ENCODE data around the gene KIF18B.

KIF18B gene

GRCh38 chr17:44905006-44906000 lies 42.3 kb downstream of the KIF18B start:
- no peak for DNase-seq (ENCODE audit: low read depth)

GRCh38 chr17:44904001-44904984 lies 43.3 kb downstream of the KIF18B start:
- DNase-seq (ENCODE audit: low read depth) = no peak

- peak; percentile 25 for DNase-seq (ENCODE audit: low read depth)
Measured at GRCh38 chr17:44903012-44903685, 44.4 kb downstream of the KIF18B start.

DNA sequence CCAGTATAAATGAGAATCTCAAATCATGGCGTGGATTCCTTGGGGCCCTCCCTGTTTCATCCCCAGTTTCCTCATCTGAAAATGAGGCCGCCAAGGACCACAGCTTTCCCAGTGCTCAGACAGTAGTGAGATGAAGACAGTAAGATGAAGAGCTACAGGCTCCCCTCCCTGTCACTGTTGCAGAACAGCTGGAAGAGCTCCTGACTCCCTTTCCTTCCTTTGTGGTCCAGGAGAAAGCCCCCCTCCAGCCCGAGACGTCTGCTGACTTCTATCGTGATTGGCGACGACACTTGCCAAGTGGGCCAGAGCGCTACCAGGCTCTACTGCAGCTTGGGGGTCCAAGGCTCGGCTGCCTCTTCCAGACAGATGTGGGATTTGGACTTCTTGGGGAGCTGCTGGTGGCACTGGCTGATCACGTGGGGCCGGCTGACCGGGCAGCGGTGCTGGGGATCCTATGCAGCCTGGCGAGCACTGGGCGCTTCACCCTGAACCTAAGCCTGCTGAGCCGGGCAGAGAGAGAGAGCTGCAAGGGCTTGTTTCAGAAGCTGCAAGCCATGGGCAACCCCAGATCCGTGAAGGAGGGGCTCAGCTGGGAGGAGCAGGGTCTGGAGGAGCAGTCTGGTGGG lies 45.3 kb downstream of the KIF18B start:
- no peak for DNase-seq (ENCODE audit: low read depth)

DNA sequence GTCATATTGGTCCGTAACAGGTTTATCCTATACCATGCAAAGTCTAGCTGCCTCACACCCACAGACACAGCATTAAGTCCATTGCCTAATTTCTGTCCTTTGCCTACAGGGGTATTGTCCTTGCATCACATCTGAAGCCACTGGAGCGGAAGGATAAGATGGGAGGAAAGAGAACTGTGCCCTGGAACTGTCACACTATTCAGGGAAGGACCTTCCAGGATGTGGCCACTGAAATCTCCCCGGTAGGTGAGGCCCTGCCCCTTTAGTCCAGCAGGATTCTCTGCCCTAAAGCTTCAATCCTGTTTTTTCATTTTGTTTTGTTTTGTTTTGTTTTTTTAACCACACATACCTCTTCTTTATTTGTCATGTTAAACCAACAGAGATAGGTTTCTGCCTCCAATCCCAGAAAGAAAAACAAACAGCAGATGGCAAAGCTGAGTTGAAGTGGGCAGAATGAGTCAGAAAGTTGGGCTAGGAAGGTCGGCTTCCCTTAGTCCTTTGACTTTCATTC lies 46.1 kb downstream of the KIF18B start:
- DNase-seq (ENCODE audit: low read depth) = peak; percentile 64

DNA sequence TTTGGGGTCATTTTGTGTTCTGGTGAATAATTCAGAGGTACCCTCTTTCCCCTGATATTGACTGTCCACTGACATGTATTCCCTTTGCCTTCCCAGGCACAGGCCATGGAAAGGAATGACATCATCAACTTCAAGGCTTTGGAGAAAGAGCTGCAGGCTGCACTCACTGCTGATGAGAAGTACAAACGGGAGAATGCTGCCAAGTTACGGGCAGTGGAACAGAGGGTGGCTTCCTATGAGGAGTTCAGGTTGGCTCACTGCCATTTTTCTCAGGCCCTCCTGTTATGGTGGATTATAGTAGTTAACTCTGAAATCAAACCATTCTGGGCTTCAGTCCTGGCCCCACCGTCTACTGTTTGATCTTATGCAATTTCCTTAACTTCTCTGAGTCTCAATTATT lies 46.7 kb downstream of the KIF18B start:
- DNase-seq (ENCODE audit: low read depth) = peak; percentile 85

- DNase-seq (ENCODE audit: low read depth) = peak; percentile 81
Measured at GRCh38 chr17:44899074-44899782, 48.3 kb downstream of the KIF18B start, which contains the start of gene EFTUD2. Gene EFTUD2 (minus strand): TSS chr17:44899445. CDS start chr17:44894521, 4,924 bp downstream.

GRCh38 chr17:44898768-44899073 lies 48.9 kb downstream of the KIF18B start:
- DNase-seq (ENCODE audit: low read depth) = peak; percentile 25

DNA sequence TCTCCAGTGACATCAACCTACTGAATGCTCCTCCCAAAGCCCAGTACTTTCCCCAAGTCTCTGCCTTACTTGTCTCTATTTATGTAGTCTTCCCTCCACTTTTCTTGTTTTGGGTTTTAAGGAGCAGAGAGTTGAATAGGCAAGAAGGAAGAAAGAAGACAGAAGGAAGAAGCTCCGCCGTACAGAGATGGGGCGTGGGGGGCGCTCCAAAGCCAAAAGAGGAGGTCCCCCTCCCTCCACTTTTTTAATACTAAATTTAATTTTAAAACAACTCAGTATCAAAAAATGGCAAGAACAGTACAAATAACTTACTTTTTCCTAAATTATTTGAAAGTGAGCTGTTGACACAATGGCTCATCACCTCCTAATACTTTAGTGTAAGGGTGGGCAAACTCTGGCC lies 52.9 kb downstream of the KIF18B start:
- no peak for DNase-seq (ENCODE audit: low read depth)

GRCh38 chr17:44892250-44892649 lies 55.3 kb downstream of the KIF18B start:
- DNase-seq (ENCODE audit: low read depth) = no peak

- no peak for DNase-seq (ENCODE audit: low read depth)
Measured at GRCh38 chr17:44889003-44889402, 58.6 kb downstream of the KIF18B start.

DNA sequence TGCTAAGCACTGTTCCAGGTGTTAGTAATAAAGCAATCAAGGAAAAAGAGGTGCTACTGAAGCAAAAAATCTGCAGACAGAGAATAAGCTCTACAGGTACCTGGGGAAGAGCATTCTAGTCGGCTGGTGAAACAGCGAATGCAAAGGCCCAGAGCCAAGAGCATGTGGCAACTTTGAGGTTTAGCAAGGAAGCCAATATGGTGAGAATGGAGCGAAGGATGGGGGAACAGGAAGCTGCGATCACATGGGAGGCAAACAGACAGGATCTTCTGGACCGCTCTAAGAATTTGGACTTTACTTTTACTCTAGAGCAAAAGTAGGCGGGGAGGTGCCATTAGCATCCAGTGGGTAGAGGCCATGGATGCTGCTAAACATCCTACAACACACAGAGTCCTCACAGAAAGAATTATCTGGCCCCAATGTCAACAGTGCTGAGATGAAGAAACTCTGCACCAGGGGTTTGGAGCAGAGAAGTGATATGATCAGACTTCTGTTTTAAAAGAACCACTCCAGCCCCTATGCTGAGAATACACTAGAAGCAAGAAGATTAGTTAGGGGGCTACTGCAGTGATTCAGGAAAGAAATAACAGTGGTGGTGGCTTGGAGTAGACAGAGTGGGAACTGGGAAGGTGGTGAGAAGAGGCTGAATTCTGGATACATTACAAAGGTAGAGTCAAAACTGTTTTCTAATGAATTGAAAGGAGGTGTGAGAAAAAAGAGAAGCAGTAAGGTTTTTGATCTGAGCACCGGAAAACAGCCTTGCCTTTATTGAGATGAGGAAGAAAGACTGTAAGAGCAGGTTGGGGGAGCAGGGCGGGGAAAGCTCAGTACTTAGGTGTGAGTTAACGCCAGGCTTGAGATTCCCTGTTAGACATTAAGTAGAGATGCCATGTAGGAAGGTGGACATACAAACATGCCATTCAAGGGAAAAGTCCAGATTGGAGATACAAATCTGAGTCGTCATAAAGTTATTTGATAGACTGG lies 59.3 kb downstream of the KIF18B start:
- DNase-seq (ENCODE audit: low read depth) = no peak

GRCh38 chr17:44887016-44887415 lies 60.6 kb downstream of the KIF18B start:
- DNase-seq (ENCODE audit: low read depth) = no peak

DNA sequence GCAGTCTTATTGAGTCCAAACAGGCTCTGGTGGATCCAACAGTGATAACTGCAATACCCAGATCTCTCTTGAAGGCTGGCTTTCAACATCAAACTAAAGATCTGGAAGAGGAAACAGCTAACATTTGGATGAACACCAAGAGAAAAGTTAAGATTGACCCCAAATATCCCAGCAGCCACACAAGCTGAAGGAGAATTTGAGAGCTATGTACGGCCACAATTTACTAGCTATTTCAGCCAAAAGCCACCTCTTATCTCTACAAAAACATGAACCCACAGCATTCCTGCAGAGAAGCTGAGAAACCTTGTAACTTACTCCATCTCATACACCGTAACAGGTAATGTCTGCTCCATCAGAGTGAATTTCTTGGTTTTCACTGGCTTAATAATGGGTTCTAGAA lies 62.6 kb downstream of the KIF18B start:
- DNase-seq (ENCODE audit: low read depth) = no peak

GRCh38 chr17:44881145-44881544 lies 66.4 kb downstream of the KIF18B start:
- DNase-seq (ENCODE audit: low read depth) = no peak

DNA sequence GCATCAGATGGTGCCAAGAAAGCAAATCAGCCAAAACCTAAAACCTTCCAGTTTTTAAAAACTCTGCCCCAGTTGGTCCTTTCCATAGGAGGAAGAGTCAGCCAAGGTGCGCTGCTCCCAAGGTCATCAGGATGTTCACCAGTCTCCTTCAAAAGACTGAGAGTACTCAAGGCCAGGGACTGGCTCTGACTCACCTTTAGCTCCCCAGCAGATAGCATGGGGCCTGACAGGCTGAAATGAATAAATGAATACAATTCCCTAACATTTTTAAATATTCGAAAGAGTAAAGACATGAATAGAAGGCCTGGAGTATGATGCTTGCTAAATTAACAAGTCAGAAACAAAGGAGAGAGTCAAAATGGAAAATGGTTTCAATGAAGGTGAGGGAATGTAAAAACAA lies 67.5 kb downstream of the KIF18B start:
- DNase-seq (ENCODE audit: low read depth) = no peak

GRCh38 chr17:44879376-44879775 lies 68.2 kb downstream of the KIF18B start:
- no peak for DNase-seq (ENCODE audit: low read depth)

DNA sequence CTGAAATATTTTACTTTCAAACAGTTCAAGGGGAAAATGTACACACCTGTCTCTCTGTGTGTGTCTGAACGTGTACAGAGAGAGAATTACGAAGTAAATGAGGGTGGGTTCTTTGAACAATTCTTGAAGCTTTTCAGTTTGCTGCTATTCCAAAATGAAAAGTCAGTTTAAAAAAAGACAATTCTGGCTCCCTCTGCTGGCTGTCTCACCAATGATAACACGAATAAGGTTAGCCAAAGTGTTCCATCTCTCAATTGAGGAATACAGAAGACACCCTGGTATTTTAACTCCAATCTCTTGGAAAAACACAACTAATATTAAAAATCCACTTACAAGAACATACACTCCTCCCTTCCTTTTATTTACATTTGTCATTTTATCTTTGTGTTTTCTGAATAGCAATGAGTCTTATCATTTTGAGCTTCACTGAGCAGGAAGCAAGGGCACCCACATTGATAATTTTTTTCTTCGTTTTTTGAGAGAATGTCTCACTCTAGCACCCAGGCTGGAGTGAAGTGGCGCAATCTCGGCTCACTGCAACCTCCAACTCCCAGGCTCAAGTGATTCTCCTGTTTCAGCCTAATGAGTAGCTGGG lies 68.8 kb downstream of the KIF18B start:
- DNase-seq (ENCODE audit: low read depth) = peak; percentile 19

- DNase-seq (ENCODE audit: low read depth) = no peak
Measured at GRCh38 chr17:44877121-44877520, 70.5 kb downstream of the KIF18B start.
